ENCODE data around the gene MAP2K3. TPM values are rescaled to one million over a fixed set of nuclear protein-coding genes. Genes with fewer than 3 reads are reported as not detected.
A peak's percentile ranks its signal among the peaks of the same experiment; 100 is the strongest.

MAP2K3 gene
- total and polyA plus RNA-seq, 8 donors: 22.6 to 101 (median 40.9) TPM

DNA sequence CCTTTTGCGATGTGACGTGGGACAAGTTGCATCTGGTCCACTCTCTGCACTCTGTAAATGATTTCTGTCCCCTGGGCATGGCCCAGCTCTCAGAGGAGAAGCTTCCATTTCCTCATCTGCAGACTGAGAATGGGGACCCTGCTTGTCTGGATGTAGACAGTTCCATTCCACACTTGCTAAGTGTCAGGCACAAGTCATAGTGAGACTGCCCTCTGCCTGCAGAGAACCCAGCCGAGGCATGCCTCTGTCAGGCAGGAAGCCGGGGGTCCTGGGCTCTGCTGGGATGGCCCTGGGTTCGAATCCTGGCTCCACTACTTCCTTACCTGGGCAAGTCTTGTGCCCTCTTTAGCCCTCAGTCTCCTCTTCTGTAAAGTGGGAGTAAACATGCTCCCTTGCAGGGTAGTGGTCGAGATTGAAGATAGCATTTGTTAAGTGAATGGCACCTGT, 4.1 kb downstream of the MAP2K3 start:
- H3K4me1 ChIP-seq: peaks cover 51 to 84% (median 74%) of the 10 kb centered on the region in 4 donors

DNA sequence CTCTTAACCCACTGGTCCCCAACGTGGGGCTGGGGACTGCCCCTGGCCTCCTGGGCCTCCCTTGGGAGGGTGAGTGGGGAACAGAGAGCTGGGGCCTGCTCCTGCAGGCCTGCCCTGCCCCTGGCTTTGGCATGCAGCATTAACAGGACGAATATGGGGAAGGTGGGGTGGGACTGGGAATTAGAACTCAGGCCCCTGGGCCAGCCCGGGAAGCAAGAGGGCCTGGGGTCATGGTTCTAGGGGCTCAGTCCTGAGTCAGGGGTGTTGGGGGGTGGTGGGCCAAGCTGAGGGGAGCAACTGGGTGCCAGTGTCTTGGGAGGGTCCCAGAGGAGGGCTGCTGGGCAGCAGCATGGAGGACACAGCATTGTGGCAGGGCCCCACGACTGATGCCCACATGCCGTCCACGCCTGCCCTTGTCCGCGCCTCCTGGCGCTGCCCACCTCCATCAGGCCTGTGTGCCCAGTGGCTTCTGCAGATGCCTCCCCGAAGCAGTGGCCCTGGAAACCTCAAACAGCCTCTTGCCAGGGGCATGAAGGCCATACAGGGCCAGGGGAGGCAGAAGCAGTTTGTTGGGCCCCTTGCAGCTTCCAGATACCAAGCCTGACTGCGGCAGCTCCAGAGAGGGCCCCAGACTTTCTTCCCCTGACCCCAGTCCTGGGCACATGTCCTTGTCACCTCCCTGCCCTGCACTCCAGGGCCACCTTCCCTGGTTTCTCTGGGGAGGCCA, 4.8 kb downstream of the MAP2K3 start:
- peak in 1 of 2 donors; percentile 3 for DNase-seq
- intact Hi-C loops (cut with DNase I; ENCODE audit: low total_unique reads): no loop called here
- peak overlapping the region in 1 of 4 donors; percentile 82 for H3K4me3 ChIP-seq
- TF ChIP-seq, protein P1, sequence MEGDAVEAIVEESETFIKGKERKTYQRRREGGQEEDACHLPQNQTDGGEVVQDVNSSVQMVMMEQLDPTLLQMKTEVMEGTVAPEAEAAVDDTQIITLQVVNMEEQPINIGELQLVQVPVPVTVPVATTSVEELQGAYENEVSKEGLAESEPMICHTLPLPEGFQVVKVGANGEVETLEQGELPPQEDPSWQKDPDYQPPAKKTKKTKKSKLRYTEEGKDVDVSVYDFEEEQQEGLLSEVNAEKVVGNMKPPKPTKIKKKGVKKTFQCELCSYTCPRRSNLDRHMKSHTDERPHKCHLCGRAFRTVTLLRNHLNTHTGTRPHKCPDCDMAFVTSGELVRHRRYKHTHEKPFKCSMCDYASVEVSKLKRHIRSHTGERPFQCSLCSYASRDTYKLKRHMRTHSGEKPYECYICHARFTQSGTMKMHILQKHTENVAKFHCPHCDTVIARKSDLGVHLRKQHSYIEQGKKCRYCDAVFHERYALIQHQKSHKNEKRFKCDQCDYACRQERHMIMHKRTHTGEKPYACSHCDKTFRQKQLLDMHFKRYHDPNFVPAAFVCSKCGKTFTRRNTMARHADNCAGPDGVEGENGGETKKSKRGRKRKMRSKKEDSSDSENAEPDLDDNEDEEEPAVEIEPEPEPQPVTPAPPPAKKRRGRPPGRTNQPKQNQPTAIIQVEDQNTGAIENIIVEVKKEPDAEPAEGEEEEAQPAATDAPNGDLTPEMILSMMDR (IDR thresholded peaks at IDR 0.05): no peak
- peaks cover 49 to 84% (median 76%) of the 10 kb centered on the region in 4 donors for H3K4me1 ChIP-seq
- H3K9me3 ChIP-seq: peaks cover 0 to 5% (median 0%) of the 10 kb centered on the region in 4 donors
- peaks cover 0 to 26% (median 15%) of the 10 kb centered on the region in 4 donors for H3K36me3 ChIP-seq
- no peaks in the 10 kb centered on the region for H3K27me3 ChIP-seq
- 61 to 75% (median 69%) methylated on average over 7 to 11 of the region's 11 CpGs for WGBS, 5 donors
- peak overlapping the region; percentile 17 to 98 (median 98) for H3K27ac ChIP-seq

More for the DNA sequence above, 4.1 kb downstream of the MAP2K3 start:
- Histone ChIP-seq H3K4me3 (peak overlapping the region; percentile 35 to 96 (median 82)), H3K27me3 (no peaks in the 10 kb centered on the region), H3K36me3 (peaks cover 0 to 20% (median 14%) of the 10 kb centered on the region in 4 donors), H3K9me3 (peaks cover 0 to 5% (median 0%) of the 10 kb centered on the region in 4 donors), H3K27ac (peak overlapping the region; percentile 93 to 98 (median 98))
- TF ChIP-seq, protein P1 (IDR thresholded peaks at IDR 0.05): no peak
- TF ChIP-seq POLR2AphosphoS5 (IDR thresholded peaks at IDR 0.05): no peak
- intact Hi-C loops (cut with DNase I; ENCODE audit: low total_unique reads): no loop called here
- WGBS, 5 donors: 41 to 67% (median 45%) methylated on average over 4 to 6 of the region's 6 CpGs
- DNase-seq: peak in 1 of 2 donors; percentile 41

DNA sequence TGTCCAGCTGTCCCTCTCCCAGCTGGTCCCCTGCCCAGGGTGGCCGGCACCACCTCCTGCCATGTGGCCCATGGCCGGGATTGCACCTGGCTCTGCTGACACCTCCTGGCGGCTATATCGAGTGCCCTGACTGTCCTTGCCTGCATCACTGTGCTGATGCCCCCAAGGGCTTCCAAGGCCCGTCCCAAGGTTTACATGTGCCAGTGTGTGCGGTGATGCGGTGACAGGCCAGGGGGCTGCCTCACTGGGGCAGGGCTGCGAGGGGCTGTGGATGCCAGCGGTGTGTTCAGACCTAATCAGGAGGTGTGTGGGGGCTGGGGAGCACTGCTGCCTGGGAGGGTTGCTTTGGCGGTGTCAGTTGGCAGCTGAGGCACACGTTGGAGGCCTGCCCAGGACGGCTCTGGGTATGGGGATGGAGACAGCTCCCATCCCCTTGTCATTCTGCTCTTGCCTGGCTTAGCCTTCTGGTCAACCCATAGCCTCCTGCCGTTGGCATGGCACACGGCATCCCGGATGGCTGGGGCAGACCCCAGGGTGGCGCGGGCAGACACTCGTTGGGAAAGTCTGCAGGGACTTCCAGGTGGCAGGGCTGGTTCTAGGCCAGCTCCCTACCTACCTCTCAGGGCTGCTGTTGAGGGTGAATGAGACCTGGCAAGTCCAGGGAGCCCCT, 5.5 kb downstream of the MAP2K3 start:
- Histone ChIP-seq H3K27ac (peak overlapping the region; percentile 17 to 98 (median 98)), H3K4me3 (peak overlapping the region in 1 of 4 donors; percentile 82), H3K4me1 (peaks cover 56 to 89% (median 83%) of the 10 kb centered on the region in 4 donors), H3K9me3 (peaks cover 0 to 5% (median 0%) of the 10 kb centered on the region in 4 donors), H3K36me3 (peaks cover 0 to 26% (median 15%) of the 10 kb centered on the region in 4 donors), H3K27me3 (no peaks in the 10 kb centered on the region)
- WGBS, 5 donors: 41 to 60% (median 51%) methylated on average over 15 to 18 of the region's 18 CpGs
- DNase-seq: peak in 1 of 2 donors; percentile 39
- TF ChIP-seq POLR2AphosphoS5 (IDR thresholded peaks at IDR 0.05) (no peak), POLR2A (IDR thresholded peaks at IDR 0.05) (no peak), EP300 (IDR thresholded peaks at IDR 0.05) (no peak)
- TF ChIP-seq, protein P1 (IDR thresholded peaks at IDR 0.05): no peak
- intact Hi-C loops (cut with DNase I; ENCODE audit: low total_unique reads): no loop called here

DNA sequence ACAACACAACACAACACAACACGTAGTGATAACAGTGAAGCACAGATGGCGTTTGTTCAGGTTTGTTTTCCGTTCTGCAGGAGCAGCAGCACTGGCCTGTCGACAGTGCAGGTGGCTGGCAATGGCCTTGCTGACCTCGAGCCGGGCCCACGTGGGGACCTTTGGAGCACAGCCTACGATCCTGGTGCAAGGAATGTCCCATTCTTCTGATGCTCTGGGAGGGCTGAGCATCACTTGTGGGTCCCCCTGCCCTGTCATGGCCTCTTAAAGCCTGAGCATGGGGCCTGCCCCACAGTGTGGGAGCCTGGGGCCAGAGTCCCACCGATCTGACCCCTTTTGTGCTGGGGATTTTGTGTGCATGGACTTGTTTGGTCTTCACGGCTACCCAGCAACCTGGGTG, 6.8 kb downstream of the MAP2K3 start:
- peak overlapping the region in 1 of 5 donors; percentile 3 for H3K27ac ChIP-seq
- peaks cover 60 to 92% (median 85%) of the 10 kb centered on the region in 4 donors for H3K4me1 ChIP-seq
- TF ChIP-seq POLR2AphosphoS5 (IDR thresholded peaks at IDR 0.05) (no peak), EP300 (IDR thresholded peaks at IDR 0.05) (no peak), POLR2A (IDR thresholded peaks at IDR 0.05) (no peak)
- TF ChIP-seq, protein P1 (IDR thresholded peaks at IDR 0.05): no peak
- intact Hi-C loops (cut with DNase I; ENCODE audit: low total_unique reads): no loop called here
- peak in 1 of 2 donors; percentile 7 for DNase-seq
- peaks cover 0 to 26% (median 15%) of the 10 kb centered on the region in 4 donors for H3K36me3 ChIP-seq
- no peaks in the 10 kb centered on the region for H3K27me3 ChIP-seq
- WGBS, 5 donors: 48 to 62% (median 52%) methylated on average over 10 of the region's 10 CpGs
- peaks cover 0 to 5% (median 0%) of the 10 kb centered on the region in 4 donors for H3K9me3 ChIP-seq
- no peak overlapping the region for H3K4me3 ChIP-seq

All from stomach (tissue), 9 donors.